ENCODE results near the gene SLC51B.

SLC51B gene

DNA sequence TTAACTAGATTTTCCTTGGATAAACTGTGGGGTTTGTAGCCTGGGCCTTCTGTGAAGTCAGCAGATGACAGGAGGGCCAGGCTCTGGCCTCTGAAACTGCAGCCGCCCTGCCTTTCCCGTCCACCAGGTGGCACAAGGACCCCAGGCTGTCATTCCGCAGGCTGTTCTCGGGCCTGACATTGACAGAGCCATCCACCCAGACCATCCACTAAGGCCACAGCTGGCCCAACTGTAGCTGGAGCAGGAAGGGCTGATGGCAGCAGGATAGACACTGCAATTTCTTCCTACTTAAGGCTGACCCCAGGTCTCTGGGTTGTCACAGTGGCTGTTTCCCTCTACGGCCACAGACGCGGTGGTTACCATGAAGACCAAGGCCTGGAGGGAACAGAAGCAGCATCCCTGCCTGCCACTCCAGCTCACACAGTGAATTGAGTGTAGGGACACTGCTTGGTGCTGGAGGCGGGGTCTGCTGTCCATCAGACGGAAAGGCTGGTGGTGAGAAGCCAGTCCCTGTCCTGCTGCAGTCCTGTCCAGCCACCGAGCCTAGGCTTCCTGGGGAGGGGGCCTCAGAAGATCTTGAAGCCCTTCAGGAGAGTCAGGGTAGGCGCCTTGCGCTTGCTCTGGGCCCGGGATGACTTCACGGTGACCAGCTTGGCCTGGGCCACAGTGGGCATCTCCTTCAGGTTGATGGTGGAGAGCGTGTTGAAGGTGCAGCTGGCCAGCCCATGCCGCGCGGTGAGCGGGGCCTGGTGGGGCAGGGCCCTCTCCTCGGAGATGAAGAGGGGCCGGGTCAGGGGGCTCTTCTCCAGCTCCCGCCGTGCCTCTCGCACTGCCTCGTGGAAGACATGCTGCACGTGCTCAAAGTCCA lies 9.4 kb downstream of the SLC51B start:
- CTCF ChIA-PET, result interaction anchor here (0.6 to 3.4 kb wide), 7 partner anchors 11 to 47 kb away, joined by 3 to 15 read pairs (median 11); no protein-coding TSS in a partner anchor

DNA sequence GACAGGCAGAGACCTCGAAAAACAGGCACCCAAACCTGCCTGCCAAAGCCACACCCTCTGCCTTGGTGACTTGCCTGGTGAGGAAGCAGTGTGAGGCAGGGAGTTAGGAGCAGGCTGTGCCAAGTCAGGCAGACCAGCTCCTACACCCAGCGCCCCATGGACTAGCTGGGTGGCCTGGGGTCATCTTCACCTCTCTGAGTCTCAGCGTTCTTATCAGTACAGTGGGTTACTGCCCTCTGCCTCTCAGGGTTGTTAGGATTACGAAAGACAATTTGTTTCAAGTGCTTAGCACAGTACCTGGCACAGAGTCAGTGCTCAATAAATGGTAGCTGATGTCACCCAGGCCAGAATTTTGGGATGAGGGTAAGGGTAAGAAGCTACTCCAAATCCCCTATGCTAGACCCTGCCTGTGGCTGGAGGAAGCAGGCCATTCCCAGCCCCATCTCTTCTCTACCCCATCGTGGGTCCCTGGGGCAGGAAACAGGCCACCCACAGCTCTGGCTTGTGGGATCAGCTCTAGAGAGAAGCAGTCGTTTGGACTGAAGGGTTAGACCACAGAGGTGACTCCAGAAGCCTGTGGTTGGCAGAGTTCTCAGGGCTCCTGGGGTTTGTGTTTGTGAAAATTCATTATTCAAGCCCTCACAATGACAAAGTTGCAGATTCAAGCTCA lies 10.1 kb downstream of the SLC51B start:
- no peak for TF ChIP-seq HDGF (IDR thresholded peaks at IDR 0.05; ENCODE audit: borderline replicate concordance)
- TF ChIP-seq FOXA1 (IDR thresholded peaks at IDR 0.05), result no peak
- no peak for TF ChIP-seq L3MBTL2 (conservative IDR thresholded peaks at IDR 0.05)
- TF ChIP-seq ARNT (IDR thresholded peaks at IDR 0.05), result no peak
- no peak for TF ChIP-seq ZNF384 (IDR thresholded peaks at IDR 0.05)
- no peak for TF ChIP-seq NFRKB (IDR thresholded peaks at IDR 0.05)
- TF ChIP-seq FOXM1 (IDR thresholded peaks at IDR 0.05; ENCODE audit: borderline replicate concordance), result no peak
- no peak for TF ChIP-seq SP1 (IDR thresholded peaks at IDR 0.05)
- no peak for TF ChIP-seq LEF1 (IDR thresholded peaks at IDR 0.05; ENCODE audit: borderline replicate concordance)
- TF ChIP-seq ELF4 (IDR thresholded peaks at IDR 0.05), result no peak
- no peak for TF ChIP-seq BHLHE40 (IDR thresholded peaks at IDR 0.05; ENCODE audit: borderline replicate concordance)
- TF ChIP-seq TARDBP (IDR thresholded peaks at IDR 0.05), result no peak
- TF ChIP-seq FOXK2 (IDR thresholded peaks at IDR 0.05), result no peak
- TF ChIP-seq, protein P1, sequence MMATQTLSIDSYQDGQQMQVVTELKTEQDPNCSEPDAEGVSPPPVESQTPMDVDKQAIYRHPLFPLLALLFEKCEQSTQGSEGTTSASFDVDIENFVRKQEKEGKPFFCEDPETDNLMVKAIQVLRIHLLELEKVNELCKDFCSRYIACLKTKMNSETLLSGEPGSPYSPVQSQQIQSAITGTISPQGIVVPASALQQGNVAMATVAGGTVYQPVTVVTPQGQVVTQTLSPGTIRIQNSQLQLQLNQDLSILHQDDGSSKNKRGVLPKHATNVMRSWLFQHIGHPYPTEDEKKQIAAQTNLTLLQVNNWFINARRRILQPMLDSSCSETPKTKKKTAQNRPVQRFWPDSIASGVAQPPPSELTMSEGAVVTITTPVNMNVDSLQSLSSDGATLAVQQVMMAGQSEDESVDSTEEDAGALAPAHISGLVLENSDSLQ (IDR thresholded peaks at IDR 0.05), result no peak
- TF ChIP-seq SUZ12 (IDR thresholded peaks at IDR 0.05), result no peak
- no peak for TF ChIP-seq CTBP1 (IDR thresholded peaks at IDR 0.05; ENCODE audit: borderline replicate concordance)
- DNase-seq (ENCODE audit: extremely low spot score), result no peak
- ChIA-PET POLR2A (no interaction called here), CTCF (interaction anchor here (1.9 to 3.4 kb wide), 3 partner anchors 28 to 46 kb away, joined by 11 to 15 read pairs (median 12); no protein-coding TSS in a partner anchor)

More for the DNA sequence above, 9.4 kb downstream of the SLC51B start:
- DNase-seq (ENCODE audit: extremely low spot score), result peak; percentile 72
- POLR2A ChIA-PET, result no interaction called here
- no peak for TF ChIP-seq ELF4 (IDR thresholded peaks at IDR 0.05)
- TF ChIP-seq, protein P1 (IDR thresholded peaks at IDR 0.05), result peak; percentile 56

DNA sequence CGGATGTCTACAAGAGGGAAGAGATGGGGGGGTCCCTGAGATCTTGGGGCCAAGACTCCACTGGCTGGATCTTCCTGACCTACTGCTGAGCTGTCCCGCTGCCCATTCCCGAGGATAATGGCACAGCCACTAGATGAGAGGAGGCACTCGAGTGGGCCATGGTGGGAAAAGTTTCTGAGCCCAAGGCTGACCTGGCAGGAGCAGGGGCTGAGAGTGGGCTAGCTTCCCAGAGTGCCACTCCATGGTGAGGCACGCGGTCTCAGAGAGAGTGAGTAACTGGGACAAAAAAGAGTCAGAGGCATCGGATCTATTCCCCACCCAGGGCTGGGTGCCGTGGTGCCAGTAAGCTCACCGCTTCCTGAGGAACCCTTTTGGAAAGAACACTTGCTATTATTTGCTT lies 10.9 kb downstream of the SLC51B start:
- ChIA-PET POLR2A (no interaction called here), CTCF (interaction anchor here (1.9 to 2.1 kb wide), 2 partner anchors 31 to 45 kb away, joined by 11 to 12 read pairs; no protein-coding TSS in a partner anchor)
- no peak for DNase-seq (ENCODE audit: extremely low spot score)
- no peak for TF ChIP-seq ARNT (IDR thresholded peaks at IDR 0.05)
- no peak for TF ChIP-seq FOXM1 (IDR thresholded peaks at IDR 0.05; ENCODE audit: borderline replicate concordance)
- no peak for TF ChIP-seq TARDBP (IDR thresholded peaks at IDR 0.05)
- TF ChIP-seq, protein P1 (IDR thresholded peaks at IDR 0.05), result no peak
- TF ChIP-seq NFRKB (IDR thresholded peaks at IDR 0.05), result no peak
- TF ChIP-seq ELF4 (IDR thresholded peaks at IDR 0.05), result no peak
- no peak for TF ChIP-seq BHLHE40 (IDR thresholded peaks at IDR 0.05; ENCODE audit: borderline replicate concordance)
- no peak for TF ChIP-seq L3MBTL2 (conservative IDR thresholded peaks at IDR 0.05)
- TF ChIP-seq SP1 (IDR thresholded peaks at IDR 0.05), result no peak

DNA sequence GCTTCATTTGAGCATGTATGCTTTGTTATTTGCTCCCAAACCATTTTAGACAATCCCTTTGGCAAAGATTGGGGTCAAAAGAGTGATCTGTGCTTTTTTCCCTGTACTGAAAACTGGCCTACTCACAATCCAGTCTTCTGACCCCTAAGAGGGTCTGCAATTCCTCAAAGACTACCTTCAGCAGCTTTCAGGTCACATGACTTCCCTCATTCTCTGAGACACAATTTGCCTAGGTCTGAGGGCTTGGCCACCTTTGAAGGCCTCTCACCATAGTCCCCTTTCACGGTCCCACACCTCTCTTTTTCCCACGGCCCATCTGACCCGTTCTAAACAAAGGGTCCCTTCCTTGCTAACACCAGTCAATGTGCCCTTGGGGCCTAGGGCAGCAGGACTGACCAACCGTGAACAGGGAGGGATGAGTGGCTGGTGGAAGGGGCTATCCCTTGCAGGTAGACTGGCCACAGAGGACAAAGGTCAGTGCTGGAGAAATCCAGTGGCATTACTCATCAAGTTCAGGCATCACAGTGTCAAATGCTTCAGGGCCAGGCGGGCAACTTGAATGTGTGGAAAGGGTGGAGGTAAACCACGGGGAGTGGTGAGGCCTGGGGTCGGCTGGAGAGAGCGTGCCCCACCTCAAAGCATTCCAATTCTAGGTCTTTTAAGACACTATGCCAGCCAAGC lies 11.8 kb downstream of the SLC51B start:
- POLR2A ChIA-PET, result no interaction called here
- CTCF ChIA-PET, result interaction anchor here (2.1 kb wide), 1 partner anchor 45 kb away, joined by 11 read pairs; no protein-coding TSS in a partner anchor
- DNase-seq (ENCODE audit: extremely low spot score), result no peak
- TF ChIP-seq SP1 (IDR thresholded peaks at IDR 0.05), result no peak
- no peak for TF ChIP-seq ZNF384 (IDR thresholded peaks at IDR 0.05)
- TF ChIP-seq ARNT (IDR thresholded peaks at IDR 0.05), result no peak

DNA sequence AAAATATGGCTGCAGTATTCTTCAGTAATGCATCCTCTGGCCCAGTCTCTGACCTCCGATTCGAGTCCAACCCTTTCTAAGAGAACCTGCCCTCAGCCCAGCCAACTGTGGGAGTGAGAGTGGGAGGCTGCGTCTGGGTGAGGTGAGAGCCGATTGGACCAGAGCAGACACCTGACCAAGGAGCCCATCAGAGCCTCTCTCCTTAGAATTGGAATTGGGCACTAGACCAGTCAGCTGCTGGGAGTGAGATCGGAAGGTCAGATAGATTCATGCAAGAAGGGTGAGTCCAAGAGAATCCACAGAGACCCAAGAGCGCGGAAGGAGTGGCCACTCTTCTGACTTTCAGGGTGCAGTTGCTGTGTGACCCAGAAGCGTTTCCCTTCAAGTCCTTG lies 12.4 kb downstream of the SLC51B start:
- CTCF ChIA-PET, result no interaction called here
- DNase-seq (ENCODE audit: extremely low spot score), result no peak
- POLR2A ChIA-PET, result no interaction called here
- TF ChIP-seq BHLHE40 (IDR thresholded peaks at IDR 0.05; ENCODE audit: borderline replicate concordance) (no peak), FOXM1 (IDR thresholded peaks at IDR 0.05; ENCODE audit: borderline replicate concordance) (no peak), CTBP1 (IDR thresholded peaks at IDR 0.05; ENCODE audit: borderline replicate concordance) (no peak), SUZ12 (IDR thresholded peaks at IDR 0.05) (no peak), SP1 (IDR thresholded peaks at IDR 0.05) (no peak)

All from HEK293T (cell line).